ENCODE results near the gene RPS5.
"Not testable (repeated sequence)": the region's sequence is repeated elsewhere in the genome, so short reads cannot be mapped to it uniquely, and the experiment has no call there.

The RPS5 gene

DNA sequence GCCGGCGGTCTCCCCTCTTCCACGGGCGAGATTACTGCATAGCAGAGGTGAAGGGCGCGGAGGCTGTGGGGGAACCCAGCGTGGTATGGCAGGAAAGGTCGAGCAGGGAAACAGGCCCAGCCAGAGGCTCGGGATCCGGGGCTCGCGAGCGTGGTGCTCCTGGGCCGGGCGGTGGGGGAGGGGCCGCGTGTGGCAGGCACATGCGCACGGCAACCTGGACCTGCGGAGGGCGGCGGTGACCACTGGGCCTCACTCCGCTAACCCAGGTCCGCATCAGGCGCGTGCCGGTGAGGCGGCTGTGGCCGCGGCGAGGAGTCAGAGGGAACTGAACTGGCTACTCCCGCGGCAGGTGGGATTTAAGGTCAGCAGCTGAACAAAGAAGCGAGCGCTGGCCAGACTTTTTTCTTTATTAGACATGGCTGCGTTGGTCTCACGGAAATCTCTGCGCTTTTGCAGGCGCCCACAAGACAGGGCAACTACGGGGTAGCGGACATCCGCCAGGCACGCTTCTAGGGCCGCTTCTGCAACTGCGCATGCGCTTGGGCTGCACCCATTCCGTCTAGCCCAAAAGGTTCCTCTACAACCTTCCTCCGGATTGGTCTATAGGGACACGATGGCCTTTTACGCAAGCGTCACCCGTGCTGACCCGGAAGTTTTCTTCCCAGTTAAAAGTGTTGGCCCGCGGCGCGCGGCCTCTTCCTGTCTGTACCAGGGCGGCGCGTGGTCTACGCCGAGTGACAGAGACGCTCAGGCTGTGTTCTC, at the start of gene RPS5:
Gene RPS5, plus strand, starts transcription at position 694 of the 762 bp plus-strand sequence. CDS start 869 bp downstream, outside the sequence.
- peak; percentile 98 for DNase-seq

DNA sequence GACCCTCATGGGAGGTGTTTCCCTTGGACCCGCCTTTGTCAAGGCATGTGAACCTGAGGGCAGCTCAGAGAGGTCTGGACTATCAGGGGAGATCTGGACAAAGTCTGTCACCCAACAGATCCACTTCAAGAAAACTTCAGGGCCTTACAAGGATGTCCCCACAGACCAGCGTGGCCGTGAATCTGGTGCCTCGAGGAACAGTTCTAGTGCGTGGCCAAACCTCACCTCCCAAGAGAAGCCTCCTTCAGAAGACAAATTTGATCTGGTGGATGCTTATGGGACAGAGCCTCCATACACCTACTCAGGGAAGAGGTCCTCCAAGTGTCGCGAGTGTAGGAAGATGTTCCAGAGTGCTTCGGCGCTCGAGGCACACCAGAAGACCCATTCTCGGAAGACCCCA, 48.7 kb upstream of the RPS5 start:
- no peak for DNase-seq

DNA sequence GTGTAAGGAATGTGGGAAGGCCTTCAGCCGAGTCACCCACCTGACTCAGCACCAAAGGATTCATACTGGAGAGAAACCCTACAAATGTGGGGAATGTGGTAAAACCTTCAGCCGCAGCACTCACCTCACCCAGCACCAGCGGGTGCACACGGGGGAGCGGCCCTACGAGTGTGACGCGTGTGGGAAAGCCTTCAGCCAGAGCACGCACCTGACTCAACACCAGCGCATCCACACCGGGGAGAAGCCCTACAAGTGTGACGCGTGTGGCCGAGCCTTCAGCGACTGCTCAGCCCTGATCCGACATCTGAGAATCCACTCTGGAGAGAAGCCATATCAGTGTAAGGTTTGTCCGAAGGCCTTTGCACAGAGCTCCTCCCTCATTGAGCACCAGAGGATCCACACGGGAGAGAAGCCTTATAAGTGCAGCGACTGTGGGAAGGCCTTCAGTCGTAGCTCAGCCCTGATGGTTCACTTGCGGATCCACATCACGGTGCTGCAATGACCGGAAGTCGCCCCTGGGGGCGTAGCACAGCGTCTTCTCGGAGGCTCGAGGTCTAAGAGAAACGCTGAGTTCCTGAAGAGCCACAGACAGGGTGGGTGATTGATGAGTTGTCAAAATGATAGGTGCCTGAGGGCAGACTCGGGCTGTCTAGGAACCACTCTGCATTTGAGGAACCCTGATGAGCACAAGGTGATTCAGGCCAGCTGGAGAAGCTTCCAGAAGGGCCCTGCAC, 48.1 kb upstream of the RPS5 start:
- DNase-seq, result peak in 1 of 2 experiments; percentile 22

DNA sequence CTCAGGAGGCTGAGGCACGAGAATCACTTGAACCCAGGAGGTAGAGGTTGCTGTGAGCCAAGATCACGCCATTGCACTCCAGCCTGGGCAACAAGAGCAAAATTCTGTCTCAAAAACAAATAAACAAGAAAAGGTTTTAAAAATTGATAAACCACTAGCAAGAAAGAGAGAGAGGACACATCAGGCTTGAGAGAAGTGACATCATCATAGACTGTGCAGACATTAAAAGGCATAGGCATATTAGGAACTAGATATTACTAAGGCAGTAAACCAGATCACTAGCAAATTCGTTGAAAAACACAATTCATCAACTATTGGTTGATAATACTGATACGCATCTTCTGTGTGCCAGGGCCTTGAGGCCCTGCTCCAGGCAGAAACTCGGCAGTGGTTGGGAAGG, 41.5 kb upstream of the RPS5 start:
- DNase-seq, result no peak

DNA sequence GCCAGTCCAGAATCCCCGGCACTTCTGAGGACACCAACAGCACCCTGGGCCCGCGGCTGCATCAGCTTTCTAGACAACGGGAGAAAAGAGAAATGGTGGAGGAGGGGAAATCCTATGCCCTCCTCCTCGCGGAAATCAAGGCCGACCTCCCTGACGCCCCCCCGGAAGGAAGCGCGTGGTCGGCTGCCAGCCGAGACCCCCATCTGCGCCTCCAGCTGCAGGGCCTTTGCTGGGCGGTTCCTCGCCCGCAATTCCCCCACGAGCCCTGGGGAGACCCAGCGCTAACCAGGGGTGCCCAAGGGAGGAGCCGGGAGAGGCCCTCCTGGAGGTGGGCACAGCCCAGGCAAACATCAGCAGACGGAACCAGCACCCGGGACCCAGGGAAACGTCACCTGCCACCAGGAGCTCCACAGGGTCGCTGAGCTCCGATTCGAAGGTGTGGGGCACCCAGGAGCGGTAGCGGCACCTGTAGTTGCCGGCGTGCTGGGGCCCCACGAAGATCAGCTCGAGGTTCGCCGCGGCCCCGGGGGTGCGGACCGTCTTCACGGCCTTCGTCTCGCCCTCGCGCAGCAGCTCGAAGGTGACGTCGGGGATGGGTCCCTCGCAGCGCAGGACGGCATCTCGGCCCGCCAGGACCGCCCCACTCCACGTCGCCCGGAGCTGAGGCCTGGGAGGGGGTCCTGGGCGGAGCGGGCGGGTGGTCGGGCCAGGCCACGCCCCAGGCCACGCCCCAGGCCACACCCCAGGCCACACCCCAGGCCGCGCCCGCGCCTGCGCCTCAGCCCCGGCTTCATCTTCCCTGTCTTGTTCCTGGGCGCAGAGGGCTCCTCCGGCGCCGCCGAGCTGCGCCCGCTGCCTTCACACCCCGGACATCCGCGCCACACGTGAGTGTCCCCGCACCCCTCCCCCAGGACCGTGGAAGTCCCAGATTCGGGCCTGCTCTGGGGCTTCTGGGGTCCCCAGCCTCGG, 39.8 kb upstream of the RPS5 start:
- DNase-seq, result peak in 1 of 2 experiments; percentile 54

DNA sequence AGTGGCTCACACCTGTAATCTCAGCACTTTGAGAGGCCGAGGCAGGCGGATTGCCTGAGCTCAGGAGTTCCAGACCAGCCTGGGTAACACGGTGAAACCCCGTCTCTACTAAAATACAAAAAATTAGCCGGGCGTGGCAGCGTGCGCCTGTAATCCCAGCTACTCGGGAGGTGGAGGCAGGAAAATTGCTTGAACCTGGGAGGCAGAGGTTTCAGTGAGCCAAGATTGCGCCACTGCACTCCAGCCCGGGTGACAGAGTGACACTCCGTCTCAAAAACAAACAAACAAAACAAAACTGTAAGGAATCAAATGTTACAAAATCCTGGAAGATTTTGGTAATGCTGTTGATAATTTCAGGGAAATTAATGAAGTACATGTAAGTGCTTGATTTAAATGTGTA, 39.0 kb upstream of the RPS5 start:
- not testable (repeated sequence) for DNase-seq

DNA sequence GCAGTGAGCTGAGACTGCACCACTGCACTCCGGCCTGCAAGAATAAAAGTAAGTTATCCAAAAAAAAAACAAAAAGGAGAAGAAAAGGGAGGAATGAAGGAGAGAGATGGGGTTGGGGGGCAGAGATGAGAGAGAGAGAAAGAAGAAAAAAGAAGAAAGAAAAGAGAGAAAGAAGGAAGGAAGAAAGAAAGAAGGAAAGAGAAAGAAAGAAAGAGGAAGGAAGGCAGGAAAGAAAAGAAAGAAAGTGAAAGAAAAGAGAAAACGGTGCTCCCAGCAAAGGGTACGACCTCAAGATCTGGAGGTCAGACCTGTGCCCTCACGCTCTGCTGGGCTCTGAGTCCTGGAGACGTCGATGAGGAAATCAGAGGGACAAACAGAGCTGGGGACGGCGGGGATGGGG, 37.5 kb upstream of the RPS5 start:
- no peak for DNase-seq

DNA sequence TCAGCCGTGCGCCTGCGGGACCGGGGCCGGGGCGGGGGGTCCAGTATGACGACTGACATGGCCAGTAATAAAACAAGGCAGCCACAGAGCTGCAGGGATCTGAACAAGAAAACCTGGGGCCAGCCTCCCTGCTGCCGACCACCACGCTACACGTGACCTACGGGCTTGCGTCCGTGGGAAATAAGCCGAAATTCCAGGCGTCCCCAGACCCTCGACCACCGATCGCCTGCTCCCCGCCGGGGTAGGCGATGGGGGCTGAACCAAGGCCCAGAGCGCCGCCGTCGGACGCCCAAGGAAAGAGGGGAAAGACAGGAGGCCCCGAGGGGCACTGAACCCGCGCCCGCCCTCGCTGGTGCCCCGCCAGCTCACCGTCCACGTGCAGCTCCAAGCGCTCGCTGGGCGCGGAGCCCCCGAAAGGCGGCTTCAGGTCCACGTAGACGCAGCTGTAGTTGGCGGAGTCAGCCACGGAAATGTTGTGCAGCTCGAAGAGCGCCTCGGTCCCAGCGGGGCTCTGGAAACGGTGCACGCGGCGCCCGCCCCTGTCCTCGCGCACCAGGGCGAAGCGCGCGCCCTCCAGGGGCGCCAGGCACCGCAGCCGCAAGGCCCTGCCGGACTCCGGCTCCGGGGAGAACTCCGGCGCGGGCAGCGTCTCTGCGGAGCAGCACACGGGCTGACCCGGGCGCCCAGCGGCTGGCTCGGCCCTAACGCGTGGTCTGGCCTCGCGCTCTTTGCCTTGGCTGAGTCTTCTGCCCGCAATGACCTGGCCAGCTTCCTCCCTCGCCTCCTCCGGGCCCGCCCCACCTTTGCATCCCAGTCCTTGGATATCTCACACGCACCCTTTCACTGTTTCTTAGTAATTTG, 36.8 kb upstream of the RPS5 start:
- peak in 1 of 2 experiments; percentile 39 for DNase-seq

DNA sequence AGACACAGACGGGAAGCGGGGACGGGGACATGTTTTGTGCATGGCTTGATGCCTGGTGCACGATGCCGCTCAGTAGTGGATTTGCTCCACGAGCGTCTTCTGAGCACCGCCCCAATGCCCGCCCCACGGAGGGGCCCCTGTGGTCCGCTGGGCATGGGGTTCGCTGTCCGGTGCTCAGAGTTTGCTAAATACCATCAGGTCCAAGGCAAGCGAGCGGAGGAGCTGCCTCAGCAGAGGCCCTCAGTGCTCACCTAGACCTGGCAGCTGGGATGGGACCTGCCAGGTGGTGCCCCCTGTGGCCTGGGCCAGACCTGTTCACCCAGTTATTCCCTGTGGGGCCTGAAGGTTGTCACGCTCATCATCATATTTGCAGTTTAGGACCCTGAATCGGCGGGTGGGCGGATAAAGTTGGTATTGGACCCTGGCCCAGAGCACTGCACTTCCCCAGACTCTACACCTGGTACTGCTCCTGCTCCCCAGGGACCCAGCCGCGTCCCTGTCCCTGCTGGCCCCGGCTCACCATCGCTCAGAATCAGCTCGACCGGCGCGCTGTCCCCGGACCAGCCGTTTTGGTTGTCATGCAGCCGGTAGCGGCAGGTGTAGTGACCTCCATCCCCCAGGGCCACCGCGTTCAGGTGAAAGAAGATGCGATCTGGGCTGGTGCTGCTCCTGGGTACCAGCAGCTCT, 36.1 kb upstream of the RPS5 start:
- no peak for DNase-seq

DNA sequence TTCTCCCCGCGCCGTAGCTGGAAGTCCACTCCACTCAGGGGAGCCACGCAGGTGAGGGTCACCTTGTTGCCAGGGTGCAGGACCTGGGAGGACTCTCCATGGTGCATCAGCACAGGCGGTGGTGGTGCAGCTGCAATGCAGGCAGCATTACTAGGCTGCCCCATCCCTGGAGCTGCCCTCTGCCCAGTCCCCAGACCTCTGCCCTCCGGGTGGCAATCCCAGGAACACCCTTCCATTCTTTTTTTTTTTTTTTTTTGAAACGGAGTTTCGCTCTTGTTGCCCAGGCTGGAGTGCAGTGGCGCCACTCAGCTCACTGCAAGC, 35.6 kb upstream of the RPS5 start:
- DNase-seq, result no peak

DNA sequence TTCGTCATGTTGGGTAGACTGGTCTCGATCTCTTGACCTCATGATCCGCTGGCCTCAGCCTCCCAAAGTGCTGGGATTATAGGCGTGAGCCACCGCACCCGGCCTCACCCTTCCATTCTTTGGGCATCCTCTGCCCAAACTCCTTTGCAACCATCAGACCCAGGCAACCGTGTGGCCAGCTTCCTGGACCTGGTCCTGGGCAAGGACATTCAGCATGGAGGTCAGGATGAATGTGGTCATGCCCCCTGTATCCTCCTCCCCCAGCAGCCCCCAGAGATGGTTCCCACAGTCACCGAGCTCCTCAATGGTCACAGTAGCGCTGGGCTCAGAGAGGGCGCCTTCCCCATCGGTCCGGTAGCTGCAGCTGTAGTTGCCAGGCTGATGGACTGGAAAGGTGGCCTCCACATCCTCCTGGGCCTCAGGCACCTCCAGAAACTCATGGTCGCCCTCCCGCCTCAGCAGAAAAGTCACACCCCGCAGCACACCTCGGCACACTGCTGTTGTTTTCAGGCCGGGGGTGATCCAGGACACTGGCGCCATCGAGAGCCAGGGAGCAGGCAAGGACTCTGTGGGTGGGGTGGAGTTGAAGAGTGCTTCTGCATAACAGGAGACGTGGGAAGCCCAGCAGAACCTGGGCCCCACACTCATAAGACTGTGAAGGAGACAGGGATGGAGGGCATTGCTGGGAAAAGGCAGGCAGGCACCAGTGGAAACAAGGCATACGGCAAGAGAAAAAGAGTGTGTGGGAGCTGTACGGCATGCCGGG, 34.9 kb upstream of the RPS5 start:
- DNase-seq, result no peak

DNA sequence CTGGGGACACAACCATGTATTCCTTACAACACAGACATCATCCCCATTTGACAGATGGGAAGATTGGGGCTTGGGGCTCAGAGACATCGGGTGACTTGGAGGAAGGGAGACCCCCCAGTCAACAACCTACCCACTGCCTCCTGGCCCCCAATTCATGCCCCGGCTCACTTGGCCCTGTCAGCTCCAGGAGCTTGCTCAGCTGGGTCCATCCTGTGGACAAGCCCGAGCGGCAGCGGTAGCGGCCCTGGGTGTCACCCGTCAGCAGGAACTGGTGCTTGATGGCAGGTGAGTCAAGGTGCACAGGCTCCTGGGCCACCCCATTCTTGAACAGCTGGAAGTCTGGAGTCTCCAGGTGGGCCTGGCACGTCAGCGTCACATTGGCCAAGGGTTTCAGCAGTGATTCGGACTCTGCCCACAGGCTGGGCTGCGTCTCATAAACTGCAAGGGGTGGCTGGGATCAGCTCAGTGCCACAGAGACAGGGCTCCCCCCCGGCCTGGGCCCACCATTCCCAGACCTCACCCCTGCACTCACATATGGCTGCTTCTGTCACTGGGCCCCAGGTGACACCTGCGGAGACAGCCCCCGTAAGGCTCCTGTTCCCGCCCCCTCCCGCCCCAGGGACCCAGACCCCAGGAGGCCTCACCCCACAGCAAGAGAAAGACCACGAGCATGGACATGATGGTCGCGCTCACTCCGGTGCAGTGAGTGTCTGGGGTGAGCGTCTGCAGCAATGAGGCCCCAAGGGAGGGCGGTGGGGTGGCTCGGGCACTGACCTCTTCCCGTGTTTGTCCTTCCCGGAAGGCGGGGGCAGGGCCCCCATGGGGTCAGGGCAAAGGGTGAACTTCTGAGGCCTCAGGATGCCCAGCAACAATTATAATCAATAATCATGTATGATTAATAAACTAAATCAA, 34.1 kb upstream of the RPS5 start, which contains the start of gene A1BG:
Gene A1BG, minus strand, starts transcription at position 733 of the 912 bp plus-strand sequence. Its CDS starts 55 bp downstream, at position 678.
- DNase-seq, result no peak

DNA sequence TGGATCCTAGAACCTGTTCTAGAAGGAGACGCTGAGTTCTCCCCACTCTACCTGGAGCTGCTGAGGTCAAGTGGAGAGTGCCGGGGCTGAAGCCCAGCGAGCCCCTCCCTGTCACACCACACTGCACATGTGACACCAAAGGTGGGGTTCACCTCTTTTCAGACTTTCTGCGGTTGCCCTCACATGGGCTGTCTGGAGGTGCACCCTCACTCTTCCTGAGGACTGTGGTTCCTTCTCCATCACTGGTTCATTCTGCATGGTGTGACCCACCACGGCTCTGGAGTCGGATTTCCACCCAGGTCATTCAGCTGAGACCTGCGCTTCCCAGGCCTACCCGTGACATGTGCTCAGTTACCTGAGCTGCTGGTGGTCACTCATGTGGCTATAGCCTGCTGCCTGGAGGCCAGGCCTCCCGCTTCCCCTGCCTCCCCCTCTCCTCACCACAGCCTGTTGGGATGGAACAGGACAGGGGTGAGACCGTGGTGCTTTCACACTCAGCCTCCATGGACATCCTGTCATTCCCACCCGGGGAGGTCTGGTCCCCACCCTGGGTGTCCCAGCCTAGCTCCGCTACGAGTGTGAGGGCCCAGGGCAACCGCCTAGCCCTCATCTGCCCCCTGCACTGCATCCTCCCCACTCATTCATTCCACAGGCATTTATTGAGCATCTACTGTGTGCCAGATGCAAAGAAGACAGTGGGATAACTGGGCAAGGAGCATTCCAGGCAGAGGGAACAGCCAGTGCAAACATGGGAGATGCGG, 33.2 kb upstream of the RPS5 start:
- no peak for DNase-seq

DNA sequence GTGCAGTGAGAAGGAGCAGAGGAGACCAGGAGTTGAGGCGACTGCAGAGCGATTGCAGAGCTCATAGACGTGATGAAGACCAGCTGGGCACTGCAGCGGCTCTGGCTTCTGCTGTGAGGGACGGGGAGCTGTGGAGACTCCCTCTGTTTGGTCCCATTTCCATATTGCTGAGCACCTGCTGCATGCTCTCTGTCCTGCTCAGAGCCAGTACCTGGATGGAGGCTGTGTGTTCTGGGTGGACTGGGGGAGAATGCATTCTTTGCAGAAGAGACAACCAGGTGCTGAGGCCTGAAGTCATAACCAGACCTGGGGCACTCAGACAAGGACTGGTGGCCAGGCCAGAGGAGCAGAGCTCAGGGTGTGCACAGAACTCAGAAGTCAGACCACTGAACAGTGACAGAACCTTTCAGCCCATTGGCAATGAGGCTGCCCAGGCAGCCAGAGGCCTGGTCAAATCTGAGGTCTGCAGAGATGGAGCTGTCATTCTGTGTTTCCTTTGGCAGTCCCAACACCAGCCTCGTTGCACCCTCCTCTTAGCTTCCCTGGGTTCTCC, 32.5 kb upstream of the RPS5 start:
- no peak for DNase-seq

DNA sequence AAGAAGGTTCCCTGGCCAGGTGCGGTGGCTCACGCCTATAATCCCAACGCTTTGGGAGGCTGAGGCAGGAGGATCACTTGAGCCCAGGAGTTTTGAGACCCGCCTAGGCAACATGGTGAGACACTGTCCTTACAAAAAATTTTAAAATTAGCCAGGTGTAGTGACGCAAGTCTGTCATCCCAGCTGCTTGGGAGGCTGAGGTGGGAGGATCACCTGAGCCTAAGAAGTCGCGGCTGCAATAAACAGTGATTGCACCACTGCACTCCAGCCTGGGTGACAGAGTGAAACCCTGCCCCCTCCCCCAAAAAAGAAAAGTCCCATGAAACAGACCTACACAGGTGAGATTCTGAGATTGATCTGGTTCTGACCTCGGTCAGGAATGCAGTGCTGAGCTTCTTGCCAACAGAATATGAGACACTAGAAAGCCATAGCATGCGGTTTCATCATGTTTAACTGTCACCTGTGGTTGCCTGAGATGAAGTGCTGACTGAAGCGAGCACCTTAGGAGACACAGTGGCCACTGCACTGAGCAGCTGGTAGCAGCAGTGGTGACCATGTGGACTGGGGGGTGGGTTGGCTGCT, 31.8 kb upstream of the RPS5 start:
- no peak for DNase-seq

DNA sequence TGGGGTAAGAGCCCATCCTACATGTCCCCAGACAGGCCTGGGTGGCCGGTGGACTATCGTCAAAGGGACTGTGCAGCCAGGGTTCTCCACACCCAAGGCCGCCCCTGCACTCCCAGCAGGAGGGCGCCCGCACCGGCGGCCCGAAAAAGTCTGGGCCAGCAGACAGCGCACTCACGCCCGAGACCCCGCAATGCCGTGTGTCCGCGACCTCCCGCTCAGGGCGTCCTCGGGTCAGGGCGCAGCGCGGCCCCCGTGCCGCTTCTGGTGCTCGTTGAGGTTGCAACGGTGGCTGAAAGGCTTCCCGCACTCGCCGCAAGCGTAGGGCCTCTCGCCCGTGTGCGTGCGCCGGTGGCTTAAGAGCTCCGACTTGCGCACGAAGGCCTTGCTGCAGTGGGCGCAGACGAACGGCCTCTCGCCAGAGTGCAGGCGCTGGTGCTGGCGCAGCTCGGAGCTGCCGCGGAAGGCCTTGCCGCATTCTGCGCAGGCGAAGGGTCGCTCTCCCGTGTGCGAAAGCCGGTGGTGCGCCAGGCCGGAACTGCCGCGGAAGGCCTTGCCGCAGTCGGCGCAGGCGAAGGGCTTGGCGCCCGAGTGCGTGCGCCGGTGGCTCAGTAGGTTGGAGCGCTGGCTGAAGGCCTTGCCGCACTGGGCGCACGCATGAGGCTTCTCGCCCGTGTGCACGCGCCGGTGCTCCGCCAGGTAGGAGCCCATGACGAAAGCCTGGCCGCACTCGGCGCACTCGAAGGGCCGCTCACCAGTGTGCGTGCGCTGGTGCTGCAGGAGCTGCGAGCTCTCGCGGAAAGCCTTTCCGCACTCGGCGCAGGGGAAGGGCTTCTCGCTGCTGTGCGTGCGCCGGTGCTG, 30.9 kb upstream of the RPS5 start:
- DNase-seq, result no peak

Data from NCI-H526 (cell line).